HEK293 (cell line): Measurements from ENCODE around the gene SPAST.

Source experiments
- BCL11A ChIP-seq: fragments of 450-650 bp; formaldehyde crosslinking; IDR thresholded peaks from 2 replicates; pipeline ENCODE4 v1.5.1; 2016; ENCODE audit warnings: low read depth, missing biosample characterization, missing genetic modification characterization
- CTCF ChIP-seq: fragments of 450-650 bp; formaldehyde crosslinking; IDR thresholded peaks from 2 replicates; pipeline ENCODE4 v1.5.1; 2016; ENCODE audit warnings: missing biosample characterization, missing genetic modification characterization
- FEZF1 ChIP-seq: fragments of 450-650 bp; formaldehyde crosslinking; IDR thresholded peaks from 2 replicates; pipeline ENCODE4 v1.5.1; 2016; ENCODE audit warnings: missing biosample characterization, missing genetic modification characterization
- MEIS1 ChIP-seq: sonication (generic); formaldehyde crosslinking; IDR thresholded peaks from 2 replicates; pipeline ENCODE4 v1.8.1; 2022; ENCODE audit warnings: missing genetic modification reagents, mild to moderate bottlenecking, borderline replicate concordance
- REPIN1 ChIP-seq: fragments of 450-650 bp; formaldehyde crosslinking; IDR thresholded peaks from 2 replicates; pipeline ENCODE4 v1.5.1; 2017; ENCODE audit warnings: missing biosample characterization, missing genetic modification characterization, low read depth
- TSHZ1 ChIP-seq: fragments of 450-650 bp; formaldehyde crosslinking; IDR thresholded peaks from 2 replicates; pipeline ENCODE4 v1.5.1; 2016; ENCODE audit warnings: missing biosample characterization, missing genetic modification characterization, borderline replicate concordance
- ZBTB21 ChIP-seq: fragments of 450-650 bp; formaldehyde crosslinking; IDR thresholded peaks from 2 replicates; pipeline ENCODE4 v1.5.1; 2017; ENCODE audit warnings: missing biosample characterization, missing genetic modification characterization
- ZBTB8A ChIP-seq: fragments of 450-650 bp; formaldehyde crosslinking; IDR thresholded peaks from 2 replicates; pipeline ENCODE4 v1.5.1; 2016; ENCODE audit warnings: missing biosample characterization, missing genetic modification characterization
- ZNF10 ChIP-seq: fragments of 450-650 bp; formaldehyde crosslinking; IDR thresholded peaks from 2 replicates; pipeline ENCODE4 v1.5.1; 2017; ENCODE audit warnings: missing biosample characterization, missing genetic modification characterization
- ZNF2 ChIP-seq: fragments of 450-650 bp; formaldehyde crosslinking; IDR thresholded peaks from 2 replicates; pipeline ENCODE4 v1.5.1; 2016; ENCODE audit warnings: missing biosample characterization, missing genetic modification characterization
- ZNF416 ChIP-seq: fragments of 450-650 bp; formaldehyde crosslinking; IDR thresholded peaks from 2 replicates; pipeline ENCODE4 v1.5.1; 2016; ENCODE audit warnings: missing biosample characterization, missing genetic modification characterization
- ZNF658 ChIP-seq: fragments of 450-650 bp; formaldehyde crosslinking; IDR thresholded peaks from 2 replicates; pipeline ENCODE4; 2016; ENCODE audit warnings: missing biosample characterization, missing genetic modification characterization
- TF ChIP-seq, protein P1 (sequence below): fragments of 450-650 bp; formaldehyde crosslinking; IDR thresholded peaks from 2 replicates; pipeline ENCODE4 v1.5.1; 2016; ENCODE audit warnings: missing biosample characterization, missing genetic modification characterization

GRCh38 chr2:32161296-32161695 is 97.9 kb downstream of the SPAST start:
- TF ChIP-seq MEIS1 (CRISPR knock-in tag) (no peak), ZNF658 (tag by site-specific recombination) (no peak), ZBTB21 (no peak), ZNF10 (tag by site-specific recombination) (no peak), CTCF (tag by site-specific recombination) (no peak), REPIN1 (no peak), ZNF416 (tag by site-specific recombination) (no peak), ZNF2 (tag by site-specific recombination) (no peak), BCL11A (tag by site-specific recombination) (no peak), TSHZ1 (tag by site-specific recombination) (no peak), ZBTB8A (tag by site-specific recombination) (no peak), FEZF1 (no peak)
- TF ChIP-seq, protein P1, sequence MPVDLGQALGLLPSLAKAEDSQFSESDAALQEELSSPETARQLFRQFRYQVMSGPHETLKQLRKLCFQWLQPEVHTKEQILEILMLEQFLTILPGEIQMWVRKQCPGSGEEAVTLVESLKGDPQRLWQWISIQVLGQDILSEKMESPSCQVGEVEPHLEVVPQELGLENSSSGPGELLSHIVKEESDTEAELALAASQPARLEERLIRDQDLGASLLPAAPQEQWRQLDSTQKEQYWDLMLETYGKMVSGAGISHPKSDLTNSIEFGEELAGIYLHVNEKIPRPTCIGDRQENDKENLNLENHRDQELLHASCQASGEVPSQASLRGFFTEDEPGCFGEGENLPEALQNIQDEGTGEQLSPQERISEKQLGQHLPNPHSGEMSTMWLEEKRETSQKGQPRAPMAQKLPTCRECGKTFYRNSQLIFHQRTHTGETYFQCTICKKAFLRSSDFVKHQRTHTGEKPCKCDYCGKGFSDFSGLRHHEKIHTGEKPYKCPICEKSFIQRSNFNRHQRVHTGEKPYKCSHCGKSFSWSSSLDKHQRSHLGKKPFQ: no peak
